ENCODE measurements around the gene SEMA4D.

DNA sequence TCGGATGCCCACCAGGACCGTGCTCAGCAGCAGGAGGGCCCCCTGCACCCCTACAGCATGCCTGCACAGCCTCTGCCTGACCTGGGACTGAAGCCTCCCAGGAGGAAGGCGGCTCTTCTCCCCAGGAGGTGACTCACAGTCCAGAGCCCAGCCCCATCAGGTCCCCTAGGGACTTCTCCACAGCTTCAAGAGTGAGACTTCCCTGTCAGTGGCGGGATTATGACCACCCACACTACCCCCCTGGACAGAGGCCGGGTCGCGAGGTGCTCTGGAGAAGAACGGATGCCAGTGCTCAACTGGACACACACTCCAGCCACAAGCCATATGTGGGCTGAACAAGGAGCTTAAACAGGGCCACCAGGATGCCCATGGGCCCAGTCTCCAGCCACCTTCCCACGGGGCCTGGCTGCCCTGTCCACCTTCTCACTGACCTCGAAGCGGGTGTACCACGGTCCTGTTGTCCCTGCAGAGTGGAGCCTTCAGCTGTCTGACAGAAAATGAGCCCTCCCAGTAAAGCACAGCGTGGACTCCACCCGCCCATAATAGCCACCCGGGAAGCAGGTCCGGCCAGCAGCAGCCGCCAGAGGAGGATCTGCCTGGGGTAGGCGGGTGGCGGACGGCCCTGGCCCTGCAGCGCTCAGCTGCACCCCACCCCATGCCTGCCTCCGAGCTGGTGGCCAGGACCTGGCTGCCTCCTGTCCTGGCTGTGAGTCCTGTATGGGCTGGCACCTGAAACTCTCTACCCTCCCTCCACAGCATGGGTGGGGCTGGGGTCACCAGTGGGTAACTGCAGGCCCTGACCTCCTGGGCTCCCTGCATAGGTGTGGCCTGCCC lies 54.7 kb downstream of the SEMA4D start:
- TF ChIP-seq POLR2A (IDR thresholded peaks at IDR 0.05; ENCODE audit: low read length) (no peak), GATA1 (IDR thresholded peaks at IDR 0.05; ENCODE audit: low read depth, low read length) (no peak)

Measured in erythroblast (primary cell).